NCI-H2196 (cell line): ENCODE data around the gene ITGB2.
"Not testable (repeated sequence)": the region's sequence is repeated elsewhere in the genome, so short reads cannot be mapped to it uniquely, and the experiment has no call there.

Source experiments
- DNase-seq: peaks from one replicate; lab custom pipeline; 2025; ENCODE audit not compliant: unreplicated experiment; lab: John Stamatoyannopoulos, UW

Gene ITGB2

DNA sequence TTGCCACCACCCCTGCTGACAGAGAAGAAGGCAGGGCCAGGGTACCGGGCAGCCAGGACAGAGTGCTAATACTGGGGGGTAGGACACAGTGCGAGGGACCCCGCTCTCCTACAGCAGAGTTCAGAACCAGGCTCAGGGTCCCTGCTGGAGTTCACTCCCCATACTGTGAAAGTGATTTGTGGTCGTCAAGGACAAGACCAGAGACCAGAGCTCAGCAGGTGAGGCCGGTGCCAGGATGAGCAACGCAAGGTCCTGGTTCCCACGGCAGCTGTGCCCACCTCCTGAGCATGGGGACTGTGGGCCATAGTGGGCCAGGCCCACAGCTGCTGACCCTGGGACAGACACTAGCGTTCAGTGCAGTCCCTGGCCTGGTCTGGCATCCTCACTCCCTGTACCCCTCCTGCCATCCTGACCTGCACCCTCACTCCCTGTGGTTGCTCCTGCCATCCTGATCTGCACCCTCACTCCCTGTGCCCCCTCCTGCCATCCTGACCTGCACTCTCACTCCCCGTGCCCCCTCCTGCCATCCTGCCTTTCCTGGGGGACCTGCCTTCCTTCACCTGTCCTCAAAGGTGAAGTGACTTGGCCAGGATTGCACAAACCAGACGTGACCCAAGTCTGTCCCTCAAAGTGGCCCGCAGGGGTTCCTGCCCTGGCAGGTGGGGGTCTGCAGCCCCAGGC lies 33.4 kb downstream of the ITGB2 start:
- no peak for DNase-seq

- DNase-seq, result no peak
Measured at GRCh38 chr21:44886113-44887075, 34.3 kb downstream of the ITGB2 start.

- DNase-seq, result no peak
Measured at GRCh38 chr21:44885615-44886014, 35.1 kb downstream of the ITGB2 start.

DNA sequence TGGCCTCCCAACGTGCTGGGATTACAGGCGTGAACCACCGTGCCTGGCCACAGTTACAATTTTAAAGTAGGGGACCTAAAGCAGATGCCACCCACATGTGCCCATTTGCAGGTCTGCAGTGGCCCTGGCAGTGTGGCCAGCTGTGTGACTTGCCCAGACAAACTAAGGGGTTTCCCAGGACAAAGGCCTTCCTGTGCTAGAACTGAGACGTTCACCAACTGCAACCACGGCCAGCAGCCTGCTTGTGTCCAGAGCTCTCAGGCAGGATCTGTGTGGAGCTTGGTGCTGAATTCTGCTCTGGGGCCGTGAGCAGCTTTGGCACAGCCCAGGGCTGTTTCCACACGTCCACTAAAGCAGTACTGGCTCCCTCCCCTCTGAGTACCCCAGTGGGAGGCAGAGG lies 36.6 kb downstream of the ITGB2 start:
- no peak for DNase-seq

- DNase-seq, result no peak
Measured at GRCh38 chr21:44883250-44883649, 37.4 kb downstream of the ITGB2 start.

GRCh38 chr21:44881198-44881872 lies 39.4 kb downstream of the ITGB2 start:
- DNase-seq, result no peak

- DNase-seq, result no peak
Measured at GRCh38 chr21:44880405-44881197, 40.1 kb downstream of the ITGB2 start.

- DNase-seq, result not testable (repeated sequence)
Measured at GRCh38 chr21:44879238-44879637, 41.5 kb downstream of the ITGB2 start.

- no peak for DNase-seq
Measured at GRCh38 chr21:44878053-44878982, 42.4 kb downstream of the ITGB2 start.

DNA sequence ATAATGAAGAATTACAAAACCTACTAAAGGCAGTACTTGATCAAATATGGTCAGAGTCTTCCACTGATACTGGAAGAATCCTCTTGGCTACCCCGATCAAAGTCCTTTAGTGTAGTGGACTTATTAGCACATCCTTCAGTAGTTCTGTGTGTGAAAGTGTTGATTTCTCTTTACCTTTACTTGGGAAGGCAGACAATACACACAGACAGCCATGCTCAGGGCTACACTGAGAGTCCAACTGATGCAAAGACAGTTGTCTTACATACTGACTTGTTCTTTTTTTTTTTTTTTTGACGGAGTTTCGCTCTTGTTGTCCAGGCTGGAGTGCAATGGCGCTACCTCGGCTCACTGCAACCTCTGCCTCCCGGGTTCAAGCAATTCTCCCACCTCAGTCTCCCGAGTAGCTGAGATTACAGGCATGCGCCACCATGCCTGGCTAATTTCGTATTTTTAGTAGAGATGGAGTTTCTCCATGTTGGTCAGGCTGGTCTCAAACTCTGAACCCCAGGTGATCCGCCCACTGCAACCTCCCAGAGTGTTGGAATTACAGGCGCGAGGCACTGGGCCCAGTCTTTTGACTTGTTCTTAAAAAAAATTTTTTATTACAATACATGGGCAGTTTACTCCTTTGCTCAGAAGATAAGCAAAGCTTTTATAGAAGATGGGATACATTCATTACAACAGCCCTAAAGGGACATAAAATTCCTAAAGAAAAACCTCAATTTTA lies 43.7 kb downstream of the ITGB2 start:
- no peak for DNase-seq

DNA sequence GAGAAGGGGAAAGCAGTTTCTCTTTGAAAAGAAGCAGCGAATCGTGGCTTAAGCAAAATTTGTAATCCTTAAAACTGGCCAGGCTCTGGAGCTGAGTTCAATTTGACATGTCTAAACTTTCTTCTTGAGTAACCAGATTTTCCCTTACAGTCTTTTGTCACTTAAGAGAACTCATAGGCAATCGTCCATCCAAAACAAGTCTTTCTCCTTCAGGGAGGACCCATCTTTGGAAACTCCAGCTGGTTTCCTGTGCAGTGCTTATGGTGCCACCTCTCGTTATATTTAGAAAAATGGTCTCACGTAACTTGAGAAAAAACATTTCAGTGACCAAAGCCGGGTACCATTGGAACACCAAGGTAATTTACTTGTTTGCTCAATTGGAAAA lies 45.4 kb downstream of the ITGB2 start:
- DNase-seq, result no peak

- DNase-seq, result no peak
Measured at GRCh38 chr21:44874497-44875315, 46.0 kb downstream of the ITGB2 start.

DNA sequence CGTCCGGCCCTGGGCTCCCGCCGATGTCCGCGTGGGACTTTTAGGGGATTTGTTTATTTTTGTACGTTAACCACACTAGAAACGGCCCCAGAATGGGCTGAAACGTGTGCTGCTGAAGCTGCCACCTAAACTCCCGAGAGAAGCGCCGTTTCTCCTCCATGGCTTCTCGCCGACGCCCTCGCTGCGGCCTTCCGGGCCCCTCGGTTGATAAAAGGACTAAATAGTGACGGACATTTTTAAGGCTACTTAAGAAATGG lies 46.5 kb downstream of the ITGB2 start:
- DNase-seq, result no peak

- DNase-seq, result peak; percentile 99
Measured at GRCh38 chr21:44873356-44874239, 47.1 kb downstream of the ITGB2 start, which contains the start of gene PTTG1IP. Gene PTTG1IP, minus strand, starts transcription at chr21:44873690. Its CDS starts 74 bp downstream, at chr21:44873616.

- DNase-seq, result no peak
Measured at GRCh38 chr21:44872649-44873355, 47.9 kb downstream of the ITGB2 start.

DNA sequence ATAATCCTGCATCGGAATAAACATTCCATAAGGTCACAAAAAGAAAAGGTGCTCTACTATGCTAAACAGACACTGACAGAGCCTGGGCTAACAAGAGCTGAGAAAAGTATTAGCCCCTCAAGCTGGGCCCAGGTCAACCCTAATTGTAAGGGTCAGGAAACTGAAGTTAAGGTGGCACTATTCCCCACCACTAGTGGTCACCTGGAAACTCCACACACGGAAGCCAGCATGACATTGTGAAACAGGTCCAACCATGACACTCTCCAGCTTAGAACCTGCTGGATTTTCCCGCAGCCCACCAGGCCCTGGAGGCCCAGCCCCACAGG lies 48.4 kb downstream of the ITGB2 start:
- no peak for DNase-seq
